Left ventricle myocardium superior (tissue), 1 donor: ENCODE results near the gene PRDM11. TPM values are rescaled to one million over a fixed set of nuclear protein-coding genes. Genes with fewer than 3 reads are reported as not detected.

Experiments
- ATAC-seq: fragments of 200-7000 bp; cut with Tn5 transposase; one replicate; pipeline ENCODE4 v1.9.1; 2020; ENCODE audit warnings: mild to moderate bottlenecking, moderate library complexity
- DNase-seq: peaks from one replicate; pipeline ENCODE4 v3.0.0-alpha.2; 2020
- intact Hi-C: fragments of 100-400 bp; cut with micrococcal nuclease; formaldehyde crosslinking; loops from one replicate; pipeline ENCODE4 v1.11.0; 2022
- long read RNA-seq: library from polyadenylated mRNA; unstranded; transcript quantifications from one replicate; pipeline ENCODE4 v2.0.0, GENCODE V29; 2021
- total RNA-seq: library from RNA; stranded (reverse); fragmentation: NEBNext Ultra II Directional; extraction: Animal tissue kit (Norgen Biotek cat#: 25700); gene quantifications from one replicate; pipeline ENCODE4 v1.2.1, GENCODE V29; 2021
- donor health status: DM: no; HTN: yes; CAD: no; lungs with severe emphysema.

Gene PRDM11
- total RNA-seq, result 16.9 TPM
- long read RNA-seq, partial matches to known transcripts, result 8 of 18 reads
- long read RNA-seq, other reads (novel, unspliced or antisense), result 9 of 18 reads

DNA sequence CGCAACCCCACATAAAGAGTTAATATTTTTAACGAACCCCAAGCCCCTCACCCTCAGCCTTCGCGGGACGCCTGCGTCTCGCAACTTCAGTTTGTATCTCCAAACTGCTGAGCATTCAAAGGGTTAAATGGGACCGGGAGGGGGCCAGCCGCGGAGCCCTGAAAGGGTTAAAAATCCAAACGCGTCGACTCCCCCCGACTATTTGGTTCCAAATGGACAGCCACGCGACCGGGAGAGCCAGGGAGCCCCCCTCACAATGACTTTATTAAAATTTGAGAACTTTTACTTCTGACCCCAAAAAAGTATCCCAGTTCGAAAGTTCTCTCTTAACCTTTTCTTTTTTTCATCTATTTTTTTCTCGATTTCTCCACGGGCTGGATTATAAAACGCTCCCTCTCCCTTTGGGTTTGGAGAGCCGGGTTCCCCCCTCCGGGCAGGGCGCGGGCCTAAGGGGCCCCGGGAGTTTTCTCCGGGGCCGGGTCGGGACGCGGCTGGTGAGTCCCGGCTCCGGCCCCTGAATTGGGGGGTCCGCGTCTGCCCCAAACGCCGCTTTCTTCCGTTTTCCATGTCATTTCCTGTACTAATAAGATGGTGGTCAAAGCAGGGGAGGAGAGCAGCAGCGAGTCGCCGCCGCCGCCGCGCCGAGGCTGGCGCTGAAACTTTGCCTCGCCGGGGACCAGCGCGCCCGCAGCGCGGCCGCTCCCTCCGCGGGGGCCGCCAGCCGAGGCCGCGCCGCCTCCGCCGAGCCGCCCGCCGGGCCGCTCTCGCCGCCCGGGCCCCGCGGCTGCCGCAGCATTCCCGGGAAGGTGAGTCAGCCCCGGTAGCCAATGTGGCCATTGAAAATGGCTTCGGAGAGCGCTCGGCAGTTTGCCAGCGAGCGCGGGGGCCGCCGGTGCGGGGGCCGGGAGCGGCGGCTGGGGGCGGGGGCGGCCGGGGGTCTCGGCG is at the start of gene PRDM11:
Gene PRDM11 (plus strand): TSS at position 568 of the 945 bp plus-strand sequence. CDS start 35,128 bp downstream, outside the sequence.
- peak; percentile 6 for ATAC-seq
- peak; percentile 84 for DNase-seq
- intact Hi-C loops, result no loop called here

DNA sequence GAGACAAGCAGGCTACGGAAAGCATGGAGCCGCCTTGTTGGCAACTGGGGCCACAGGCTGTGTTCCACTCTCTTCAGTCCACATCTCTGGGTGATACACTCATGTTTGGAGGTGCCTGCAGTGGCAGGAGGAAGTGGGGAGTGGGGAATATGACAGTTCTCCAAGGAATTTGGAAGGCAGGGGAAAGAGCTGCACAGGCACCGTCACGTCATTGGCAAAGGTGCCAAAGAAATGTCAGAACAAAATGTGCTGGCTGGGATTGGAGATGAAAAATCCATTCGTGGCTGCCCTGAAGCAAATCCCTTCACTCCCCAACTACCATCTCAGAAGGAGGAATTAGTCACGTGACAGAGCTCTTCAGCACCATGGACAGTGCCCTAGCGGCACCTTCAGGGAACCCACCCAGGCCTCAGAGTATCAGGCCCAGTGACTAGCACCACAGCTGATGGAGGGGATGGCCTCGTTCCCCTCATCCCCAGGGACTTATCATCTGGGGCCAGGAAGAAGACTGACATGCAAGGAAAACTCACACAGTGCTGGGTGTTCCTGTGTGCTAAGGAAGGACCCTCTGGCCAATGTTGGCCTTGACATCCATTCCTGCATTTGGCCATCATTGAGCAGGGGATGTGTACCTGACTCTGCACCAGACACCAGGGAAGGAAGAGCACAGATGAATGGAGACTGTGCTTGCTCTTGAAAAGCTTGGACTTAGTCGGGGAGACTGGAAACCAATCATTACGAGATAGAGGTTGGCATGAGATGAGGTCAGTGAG is 48.5 kb upstream of the PRDM11 start:
- intact Hi-C loops, result no loop called here
- DNase-seq (peak; percentile 72), ATAC-seq (peak; percentile 65)

GRCh38 chr11:45098929-45099328 is 47.5 kb upstream of the PRDM11 start:
- DNase-seq (no peak), ATAC-seq (no peak)
- intact Hi-C loops, result no loop called here

GRCh38 chr11:45100339-45100738 is 46.1 kb upstream of the PRDM11 start:
- no peak for ATAC-seq
- intact Hi-C loops, result loop anchor here (5.0 kb wide), 1 partner anchor 163 kb away; no protein-coding TSS in a partner anchor
- DNase-seq, result no peak

DNA sequence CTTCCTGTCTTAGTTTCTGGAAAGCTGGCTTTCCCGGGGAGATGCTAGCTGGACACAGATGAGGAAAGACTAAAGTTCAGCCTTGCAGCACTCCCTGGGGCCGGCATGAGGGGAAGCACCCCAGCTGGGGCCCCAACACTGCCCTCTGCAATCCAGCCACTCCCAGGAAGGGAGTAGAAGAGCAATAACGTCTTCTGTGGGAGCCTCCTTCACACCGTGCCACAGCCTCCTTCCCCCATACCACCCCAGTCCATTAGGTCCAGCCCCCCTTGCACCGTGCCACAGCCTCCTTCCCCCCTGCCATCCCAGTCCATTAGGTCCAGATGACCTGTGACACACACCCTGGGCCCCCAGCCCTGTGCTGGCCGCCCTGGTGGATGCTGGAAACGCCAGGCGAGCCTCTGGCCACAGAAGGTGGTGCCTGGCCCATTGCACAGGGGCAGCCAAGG is 44.1 kb upstream of the PRDM11 start:
- intact Hi-C loops, result loop anchor here (5.0 kb wide), 1 partner anchor 165 kb away; no protein-coding TSS in a partner anchor
- no peak for ATAC-seq
- no peak for DNase-seq

- DNase-seq (peak; percentile 68), ATAC-seq (peak; percentile 67)
- intact Hi-C loops, result loop anchor here (5.0 kb wide), 1 partner anchor 166 kb away; no protein-coding TSS in a partner anchor
Observed at GRCh38 chr11:45102810-45103621, 43.4 kb upstream of the PRDM11 start.

DNA sequence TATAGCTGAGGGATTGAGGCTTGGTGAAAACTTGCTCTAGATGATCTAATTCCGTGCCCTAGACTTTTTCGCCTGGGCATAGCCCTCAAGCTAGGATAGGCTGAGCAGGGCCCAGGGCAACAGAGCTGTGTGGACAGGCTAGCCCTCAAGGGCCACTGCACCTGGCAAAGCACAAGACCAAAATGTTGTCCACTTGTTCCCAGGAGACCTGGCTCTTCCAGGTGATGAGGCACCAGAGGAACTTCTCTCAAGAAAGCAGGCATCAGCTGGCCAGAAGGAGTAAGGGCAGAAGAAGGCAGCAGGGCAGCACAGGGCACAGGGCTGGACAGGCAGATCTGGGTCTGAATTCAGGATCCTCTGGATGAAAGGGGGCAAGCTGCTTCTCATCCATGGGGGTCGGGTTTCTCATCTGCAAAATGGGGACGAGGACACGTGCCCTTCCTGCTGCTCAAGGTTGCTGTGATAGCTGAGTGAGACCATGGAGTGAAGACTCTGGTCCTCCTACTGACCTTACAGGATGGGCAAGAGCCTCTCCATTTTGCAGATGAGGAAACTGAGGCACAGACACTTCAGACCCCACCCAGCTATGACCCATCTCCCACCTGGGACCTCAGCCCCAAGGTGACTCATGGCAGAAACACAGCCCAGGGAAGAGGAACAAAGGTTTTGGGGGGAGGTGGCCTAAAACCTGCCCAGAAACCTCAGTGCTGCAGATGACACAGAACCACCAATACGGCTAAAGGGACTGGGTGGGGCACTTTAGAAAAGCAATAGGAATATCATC is 42.2 kb upstream of the PRDM11 start:
- intact Hi-C loops, result loop anchor here (2.0 to 5.0 kb wide), 2 partner anchors 167 to 193 kb away; no protein-coding TSS in a partner anchor
- no peak for DNase-seq
- ATAC-seq, result no peak

- DNase-seq (no peak), ATAC-seq (no peak)
- intact Hi-C loops, result loop anchor here (2.0 to 5.0 kb wide), 2 partner anchors 167 to 192 kb away; no protein-coding TSS in a partner anchor
Observed at GRCh38 chr11:45104790-45105084, 41.7 kb upstream of the PRDM11 start.

GRCh38 chr11:45105233-45105983 is 41.0 kb upstream of the PRDM11 start:
- ATAC-seq, result peak; percentile 84
- intact Hi-C loops, result loop anchor here (2.0 kb wide), 1 partner anchor 191 kb away; no protein-coding TSS in a partner anchor
- peak; percentile 88 for DNase-seq

- no peak for DNase-seq
- ATAC-seq, result no peak
- intact Hi-C loops, result loop anchor here (2.0 kb wide), 1 partner anchor 191 kb away; no protein-coding TSS in a partner anchor
Observed at GRCh38 chr11:45105984-45106375, 40.5 kb upstream of the PRDM11 start.

- no peak for ATAC-seq
- DNase-seq, result no peak
- intact Hi-C loops, result no loop called here
Observed at GRCh38 chr11:45106440-45106839, 40.0 kb upstream of the PRDM11 start.

DNA sequence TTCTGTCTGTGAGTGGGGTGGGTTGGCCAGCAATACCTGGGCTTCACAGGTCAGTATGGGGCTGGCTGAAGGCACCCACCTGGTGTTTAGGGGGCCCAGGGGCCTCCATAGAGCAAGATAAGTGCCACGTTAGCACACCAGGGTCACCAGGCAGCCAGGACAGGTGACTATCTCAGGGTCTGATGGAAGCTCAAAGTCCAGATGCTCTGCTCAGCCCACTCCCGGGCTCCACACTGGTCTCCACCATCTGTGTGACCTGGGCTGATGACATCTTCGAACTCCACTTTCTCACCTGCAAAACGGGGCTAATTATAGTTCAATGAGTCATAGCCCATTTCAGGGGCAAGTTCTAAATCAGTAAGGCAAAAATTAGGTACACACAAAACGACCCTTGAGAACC is 39.4 kb upstream of the PRDM11 start:
- intact Hi-C loops, result no loop called here
- ATAC-seq (no peak), DNase-seq (no peak)

GRCh38 chr11:45108070-45109064 is 38.1 kb upstream of the PRDM11 start:
- DNase-seq (no peak), ATAC-seq (no peak)
- intact Hi-C loops, result no loop called here

DNA sequence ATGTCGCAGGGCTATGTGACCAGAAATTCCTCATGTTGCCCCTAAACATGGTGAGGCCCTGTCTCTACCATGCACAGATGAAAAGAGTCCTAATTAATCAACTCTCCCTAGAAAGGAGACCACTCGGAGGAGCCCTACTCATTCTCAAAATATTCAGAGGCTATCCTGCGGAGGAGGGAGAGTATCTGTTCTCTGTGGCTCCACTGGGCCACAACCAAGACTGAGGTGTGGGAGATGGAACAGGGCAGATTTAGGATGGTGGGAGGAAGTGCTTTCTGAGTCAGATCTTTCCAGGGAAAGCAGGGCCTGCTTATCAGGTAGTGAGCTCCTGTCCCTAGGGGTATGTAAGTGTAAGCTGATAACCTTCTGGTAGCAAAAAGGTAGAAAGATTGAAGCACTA is 37.0 kb upstream of the PRDM11 start:
- ATAC-seq, result no peak
- intact Hi-C loops, result no loop called here
- no peak for DNase-seq

- DNase-seq, result no peak
- intact Hi-C loops, result loop anchor here (2.0 to 5.0 kb wide), 2 partner anchors 182 to 222 kb away; no protein-coding TSS in a partner anchor
- peak; percentile 78 for ATAC-seq
Observed at GRCh38 chr11:45110562-45110961, 35.9 kb upstream of the PRDM11 start.

- no peak for DNase-seq
Observed at GRCh38 chr11:45113807-45114206, 32.6 kb upstream of the PRDM11 start.

More at GRCh38 chr11:45113807-45114206, 32.6 kb upstream of the PRDM11 start:
- ATAC-seq, result no peak
- intact Hi-C loops, result loop anchor here (5.0 kb wide), 1 partner anchor 218 kb away; no protein-coding TSS in a partner anchor
